Measurements from ENCODE around the gene RGS19.

- TF ChIP-seq CTCF (IDR thresholded peaks at IDR 0.05) = no peak
- TF ChIP-seq POLR2AphosphoS5 (IDR thresholded peaks at IDR 0.05; ENCODE audit: low read depth, low read length) = no peak
- TF ChIP-seq SIN3A (IDR thresholded peaks at IDR 0.05; ENCODE audit: borderline replicate concordance, insufficient read depth, low read depth, low read length) = no peak
- no peak for TF ChIP-seq TCF7L2 (IDR thresholded peaks at IDR 0.05; ENCODE audit: low read depth, low read length)
- 0 out of 4 replicates have a peak, but pooled peaks of 1 of the 2 experiments have one; percentile 34 for TF ChIP-seq REST (IDR thresholded peaks at IDR 0.05; ENCODE audit: insufficient read depth in 1 of 2, low read depth in 2 of 2, low read length in 1 of 2)
Measured at GRCh38 chr20:64092258-64093012, 13.1 kb upstream of the RGS19 start.

Measured in Panc1 (cell line).